H1 (cell line): Measurements from ENCODE around the gene FANCI. TPM values are rescaled to one million over a fixed set of nuclear protein-coding genes. Genes with fewer than 3 reads are reported as not detected.
A peak's percentile ranks its signal among the peaks of the same experiment; 100 is the strongest.

Experiments
- CTCF ChIA-PET: fragments of 300-600 bp; sonication (Branson Sonifier 250); formaldehyde crosslinking; loops from one replicate; lab custom pipeline; 2021; ENCODE audit not compliant: partially characterized antibody; lab: Charles Lee
- POLR2A ChIA-PET: fragments of 300-600 bp; sonication (Branson Sonifier 250); formaldehyde crosslinking; loops from one replicate; lab custom pipeline; 2021; ENCODE audit warnings: inconsistent platforms; ENCODE audit not compliant: partially characterized antibody; lab: Charles Lee
- DNase-seq, 2 experiments: peaks; one replicate each; pipeline versions ENCODE4 v3.0.0 to v3.0.0-alpha.2; 2010 to 2022; ENCODE audit warnings: low spot score in 2 of 2, low read depth in 1 of 2, mixed read lengths in 1 of 2
- FAIRE-seq: peaks from 2 replicates; lab custom pipeline; 2011; peaks lifted over from hg19 to GRCh38; lab: Jason Lieb, UNC
- H2AFZ ChIP-seq: 2 replicates; pipeline ENCODE4 v1.8.1; 2012; ENCODE audit warnings: low read length, inconsistent platforms
- H2AK5ac ChIP-seq: 2 replicates; pipeline ENCODE4 v1.6.1; 2013; ENCODE audit warnings: low read depth, low read length
- H2BK120ac ChIP-seq: replicated peaks from 2 replicates; pipeline ENCODE3; 2013; ENCODE audit warnings: low read depth, low read length, inconsistent platforms
- H2BK12ac ChIP-seq: 2 replicates; pipeline ENCODE4 v1.6.1; 2013; ENCODE audit warnings: low read depth, low read length
- H2BK15ac ChIP-seq: 2 replicates; pipeline ENCODE4 v1.6.1; 2013; ENCODE audit warnings: low read length
- H2BK20ac ChIP-seq: 2 replicates; pipeline ENCODE4 v1.6.1; 2013; ENCODE audit warnings: low read length
- H2BK5ac ChIP-seq: 2 replicates; pipeline ENCODE4 v1.6.1; 2013; ENCODE audit warnings: low read depth, low read length
- H3K14ac ChIP-seq: 2 replicates; pipeline ENCODE4 v1.6.1; 2013; ENCODE audit warnings: inconsistent platforms; ENCODE audit not compliant: insufficient read length
- H3K18ac ChIP-seq: 2 replicates; pipeline ENCODE4 v1.6.1; 2013; ENCODE audit warnings: low read length; ENCODE audit errors: extremely low read depth
- H3K23ac ChIP-seq: 2 replicates; pipeline ENCODE4 v1.6.1; 2013; ENCODE audit warnings: inconsistent platforms; ENCODE audit not compliant: insufficient read length
- H3K23me2 ChIP-seq: 2 replicates; pipeline ENCODE4 v1.6.1; 2013; ENCODE audit warnings: low read depth, low read length
- H3K27ac ChIP-seq: 2 replicates; pipeline ENCODE4 v1.6.1; 2011; ENCODE audit warnings: low read depth, low read length, inconsistent platforms
- H3K27me3 ChIP-seq, 4 experiments: replicated peaks in 1 of 4; 1 replicate in 1 of 4; 2 replicates in 3 of 4; pipeline versions ENCODE4 v1.6.1 to v1.8.1; 2011 to 2013; ENCODE audit warnings: low read length in 3 of 4, mild to moderate bottlenecking in 3 of 4, inconsistent platforms in 2 of 4, mixed read lengths in 2 of 4, moderate library complexity in 1 of 4; ENCODE audit not compliant: control insufficient read depth in 3 of 4, insufficient read depth in 3 of 4; ENCODE audit errors: extremely low read depth in 1 of 4
- H3K36me3 ChIP-seq, 4 experiments: 2 replicates each; pipeline versions ENCODE4 v1.6.1 to v1.8.1; 2011 to 2013; ENCODE audit warnings: mild to moderate bottlenecking in 4 of 4, low read length in 3 of 4, moderate library complexity in 2 of 4, control low read depth in 1 of 4, inconsistent platforms in 1 of 4; ENCODE audit not compliant: insufficient read depth in 4 of 4, control insufficient read depth in 2 of 4
- H3K4ac ChIP-seq: replicated peaks from 2 replicates; pipeline ENCODE3; 2013; ENCODE audit warnings: low read length, low read depth, mixed read lengths, inconsistent platforms; ENCODE audit not compliant: insufficient read length
- H3K4me1 ChIP-seq, 4 experiments: replicated peaks in 1 of 4; 1 replicate in 1 of 4; 2 replicates in 3 of 4; pipeline versions ENCODE4 v1.6.1 to v1.8.1; 2011 to 2013; ENCODE audit warnings: low read length in 3 of 4, inconsistent platforms in 2 of 4, mixed read lengths in 1 of 4; ENCODE audit not compliant: insufficient read depth in 4 of 4, control insufficient read depth in 3 of 4
- H3K4me2 ChIP-seq, 2 experiments: 2 replicates each; pipeline versions ENCODE4 v1.6.1 to v1.8.1; 2011 to 2013; ENCODE audit warnings: low read depth in 2 of 2, low read length in 2 of 2, control low read depth in 1 of 2, inconsistent platforms in 1 of 2, mild to moderate bottlenecking in 1 of 2; ENCODE audit not compliant: insufficient read depth in 1 of 2
- H3K4me3 ChIP-seq, 4 experiments: fragments of 200-600, 300-600 bp in 1 of 4; sonication (generic), shearing (Covaris generic), sonication (Bioruptor Twin) in 1 of 4; 2 replicates each; pipeline versions ENCODE4 v1.5.1 to v1.8.1; 2011 to 2016; ENCODE audit warnings: low read length in 4 of 4, low read depth in 3 of 4, control low read depth in 2 of 4, inconsistent platforms in 2 of 4, mild to moderate bottlenecking in 2 of 4, mixed read lengths in 1 of 4, moderate library complexity in 1 of 4; ENCODE audit not compliant: insufficient read depth in 2 of 4; ENCODE audit errors: extremely low read depth in 1 of 4
- H3K56ac ChIP-seq: replicated peaks from 2 replicates; pipeline ENCODE3; 2013; ENCODE audit warnings: low read depth, mild to moderate bottlenecking, mixed read lengths, low read length, inconsistent platforms; ENCODE audit not compliant: insufficient read length
- H3K79me1 ChIP-seq: 2 replicates; pipeline ENCODE4 v1.6.1; 2013; ENCODE audit warnings: low read depth, low read length, control low read depth
- H3K79me2 ChIP-seq, 2 experiments: 2 replicates each; pipeline versions ENCODE4 v1.6.1 to v1.8.1; 2012 to 2013; ENCODE audit warnings: low read length in 2 of 2, mild to moderate bottlenecking in 2 of 2, inconsistent platforms in 1 of 2; ENCODE audit not compliant: insufficient read depth in 2 of 2, control insufficient read depth in 1 of 2
- H3K9ac ChIP-seq, 4 experiments: replicated peaks in 1 of 4; 1 replicate in 1 of 4; 2 replicates in 3 of 4; pipeline versions ENCODE4 v1.6.1 to v1.8.1; 2011 to 2013; ENCODE audit warnings: low read depth in 3 of 4, low read length in 3 of 4, control low read depth in 2 of 4, mild to moderate bottlenecking in 2 of 4, moderate library complexity in 2 of 4, inconsistent platforms in 1 of 4; ENCODE audit errors: extremely low read depth in 1 of 4
- H3K9me3 ChIP-seq, 2 experiments: 2 replicates each; pipeline versions ENCODE4 v1.6.1 to v1.8.1; 2012 to 2013; ENCODE audit warnings: mild to moderate bottlenecking in 2 of 2, moderate library complexity in 2 of 2, control low read depth in 1 of 2, inconsistent platforms in 1 of 2, low read depth in 1 of 2, low read length in 1 of 2, mixed read lengths in 1 of 2; ENCODE audit not compliant: insufficient read depth in 2 of 2
- H4K20me1 ChIP-seq, 2 experiments: replicated peaks in 1 of 2; 2 replicates each; pipeline versions ENCODE3 to v1.8.1; 2011 to 2013; ENCODE audit warnings: inconsistent platforms in 2 of 2, low read length in 2 of 2, mild to moderate bottlenecking in 1 of 2; ENCODE audit not compliant: insufficient read depth in 2 of 2, control insufficient read depth in 1 of 2
- H4K5ac ChIP-seq: 2 replicates; pipeline ENCODE4 v1.6.1; 2013; ENCODE audit warnings: low read length, low read depth, mixed read lengths, inconsistent platforms; ENCODE audit not compliant: insufficient read length
- H4K8ac ChIP-seq: 2 replicates; pipeline ENCODE4 v1.8.0; 2013; ENCODE audit warnings: mild to moderate bottlenecking, moderate library complexity, low read length, inconsistent platforms; ENCODE audit not compliant: insufficient read depth; ENCODE audit errors: extremely low read depth
- H4K91ac ChIP-seq: replicated peaks from 2 replicates; pipeline ENCODE3; 2013; ENCODE audit warnings: low read length, mixed read lengths, inconsistent platforms; ENCODE audit not compliant: insufficient read length
- ASH2L ChIP-seq: fragments of 200-600, 300-600 bp; sonication (generic); IDR thresholded peaks from one replicate; pipeline ENCODE4 v1.7.1; 2017; ENCODE audit warnings: low read length
- TEAD4 ChIP-seq: IDR thresholded peaks from 2 replicates; pipeline ENCODE4 v1.6.1; 2012; ENCODE audit warnings: low read depth, low read length, inconsistent platforms, mixed read lengths
- WGBS, 2 experiments: shearing (Covaris generic) in 1 of 2; methylation state at CpG; one replicate each; pipeline versions ENCODE4 v1.1.6 to v1.1.7; 2013 to 2015; ENCODE audit warnings: low lambda C conversion rate in 2 of 2, mixed read lengths in 2 of 2, inconsistent platforms in 1 of 2, low coverage in 1 of 2, missing lambda C conversion rate in 1 of 2; ENCODE audit not compliant: insufficient replicate concordance in 2 of 2, insufficient coverage in 1 of 2, insufficient read length in 1 of 2; ENCODE audit errors: extremely low coverage in 1 of 2, missing lambda C conversion rate in 1 of 2; 5-methylcytosine and 5-hydroxymethylcytosine counted together
- polyA plus RNA-seq, 7 experiments: library from polyadenylated mRNA; depleted of rRNA in 3 of 7; stranded (reverse) in 5 of 7; unstranded in 2 of 7; fragments of >200 nt in 5 of 7; fragments of 200-250 nt in 2 of 7; gene quantifications; 1 replicate in 5 of 7; 2 replicates in 1 of 7; 4 replicates in 1 of 7; pipeline versions ENCODE4 v1.2.1 to v1.2.3, GENCODE V29; 2011 to 2013; ENCODE audit warnings: missing spikeins in 2 of 7, mixed read lengths in 2 of 7
- total RNA-seq: library from RNA; stranded (reverse); fragmentation: NEBNext Ultra II Directional; extraction: Animal tissue kit (Norgen Biotek cat#: 25700); gene quantifications from 2 replicates; pipeline ENCODE4 v1.2.1, GENCODE V29; 2021

Gene FANCI
- total and polyA plus RNA-seq, 2 of the 8 experiments (the other 6 are each of a cell fraction or from before 2014, with no cell fraction given) = 37.8 to 115 TPM

DNA sequence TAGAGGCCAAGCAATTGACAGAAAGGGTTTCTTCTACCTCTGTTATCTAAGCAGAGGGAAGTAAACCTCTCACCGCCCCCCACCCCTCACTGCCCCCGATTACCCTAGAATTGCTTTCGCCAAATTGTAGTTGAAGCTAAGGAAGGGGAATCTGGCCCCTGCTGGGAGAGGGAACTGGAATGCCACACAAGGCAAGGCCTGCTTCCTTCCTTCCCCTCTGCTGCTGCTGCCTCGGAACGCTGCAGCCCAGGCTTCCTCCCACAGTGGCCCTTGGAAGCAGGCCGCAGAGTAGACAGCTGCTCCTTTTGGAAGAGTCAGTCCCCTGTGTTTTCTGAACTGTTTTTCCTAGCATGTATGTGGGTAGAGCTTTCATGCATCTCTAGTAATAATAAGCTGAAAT, 44.0 kb upstream of the FANCI start:
- peak; percentile 55 for FAIRE-seq
- no peak for DNase-seq
- CTCF ChIA-PET = interaction anchor here (0.6 to 2.2 kb wide), 17 partner anchors 8 to 578 kb away, joined by 3 to 7 read pairs (median 3); no protein-coding TSS in a partner anchor

More for the DNA sequence above, 44.0 kb upstream of the FANCI start:
- H3K36me3 ChIP-seq = no peaks in the 10 kb centered on the region
- no peak overlapping the region for H3K4me3 ChIP-seq
- no peaks in the 10 kb centered on the region for H3K27me3 ChIP-seq
- H3K9me3 ChIP-seq = no peaks in the 10 kb centered on the region
- H3K4ac ChIP-seq = no peak overlapping the region
- no peaks in the 10 kb centered on the region for H3K79me2 ChIP-seq
- no peak overlapping the region for H3K14ac ChIP-seq
- H3K18ac ChIP-seq = no peak overlapping the region; the same call in 1 of the 2 replicates
- no peak overlapping the region; the same call in 1 of the 2 replicates for H4K8ac ChIP-seq
- H3K56ac ChIP-seq = no peak overlapping the region
- no peak overlapping the region for H3K9ac ChIP-seq
- POLR2A ChIA-PET = interaction anchor here (0.6 to 1.8 kb wide), 6 partner anchors 22 to 336 kb away, joined by 3 to 5 read pairs (median 4); partner anchors contain the start of gene HAPLN3
- peak overlapping the region; percentile 9 to 37; a peak in 3 of 4 replicates for H3K4me2 ChIP-seq
- H3K23me2 ChIP-seq = no peaks in the 10 kb centered on the region
- WGBS, 2 experiments = 36% methylated on average over 6 of the region's 6 CpGs; no CpG with 5 or more reads in 1 of the 2 experiments
- no peak overlapping the region for H3K23ac ChIP-seq
- H4K91ac ChIP-seq = peak overlapping the region; percentile 5
- H2BK12ac ChIP-seq = no peak overlapping the region
- H3K79me1 ChIP-seq = no peaks in the 10 kb centered on the region
- H2BK15ac ChIP-seq = no peak overlapping the region
- no peak overlapping the region for H2BK120ac ChIP-seq
- H4K5ac ChIP-seq = no peak overlapping the region
- 0 out of 2 replicates have a peak overlapping the region, but pooled peaks have one; percentile 12 for H2BK5ac ChIP-seq
- no peak overlapping the region for H2BK20ac ChIP-seq
- no peak overlapping the region for H3K27ac ChIP-seq
- peaks cover 8 to 34% (median 15%) of the 10 kb centered on the region in 4 experiments for H3K4me1 ChIP-seq
- H4K20me1 ChIP-seq = peaks cover 0 to 2% of the 10 kb centered on the region in 2 experiments
- no peak overlapping the region for H2AK5ac ChIP-seq
- peak; percentile 78 for TF ChIP-seq TEAD4
- no peak for TF ChIP-seq ASH2L
- H2AFZ ChIP-seq = no peak overlapping the region
